Caco-2 (cell line): Measurements from ENCODE around the gene TM4SF5. TPM values are rescaled to one million over a fixed set of nuclear protein-coding genes. Genes with fewer than 3 reads are reported as not detected.
A peak's percentile ranks its signal among the peaks of the same experiment; 100 is the strongest.

Experiments used
- BruUV-seq: library from RNA; stranded (reverse); fragments of 400-500 nt; replicated peaks from 2 replicates; lab custom pipeline; 2021; lab: Mats Ljungman, UMichigan
- CTCF ChIA-PET: fragments of 300-600 bp; sonication (Branson Sonifier 250); formaldehyde crosslinking; loops from one replicate; lab custom pipeline; 2022; ENCODE audit warnings: antibody characterized with exemption; lab: Charles Lee
- POLR2A ChIA-PET: fragments of 300-600 bp; sonication (Branson Sonifier 250); formaldehyde crosslinking; loops from one replicate; lab custom pipeline; 2022; ENCODE audit warnings: antibody characterized with exemption; lab: Charles Lee
- DNase-seq, 2 experiments: peaks; one replicate each; pipeline versions ENCODE4 v3.0.0 to v3.0.0-alpha.2; 2020 to 2022
- H3K27me3 ChIP-seq: replicated peaks from 2 replicates; pipeline ENCODE4 v1.6.0; 2011; ENCODE audit warnings: low read length; ENCODE audit not compliant: control insufficient read depth, insufficient read depth
- H3K36me3 ChIP-seq: 2 replicates; pipeline ENCODE4 v1.5.1; 2011; ENCODE audit warnings: low read length; ENCODE audit not compliant: control insufficient read depth, insufficient read depth
- H3K4me1 ChIP-seq: fragments of 250-450 bp; sonication (Bioruptor Pico); 2 replicates; pipeline ENCODE4 v1.5.1; 2020; ENCODE audit warnings: mild to moderate bottlenecking
- H3K4me3 ChIP-seq: 2 replicates; pipeline ENCODE4 v1.5.1; 2011; ENCODE audit warnings: low read depth, mild to moderate bottlenecking, control low read depth, low read length
- H3K9me3 ChIP-seq: fragments of 250-450 bp; sonication (Bioruptor Pico); 2 replicates; pipeline ENCODE4 v1.5.1; 2020; ENCODE audit warnings: mild to moderate bottlenecking, moderate library complexity
- H3K27ac Mint-ChIP-seq: one replicate; pipeline ENCODE4 v1.8.0; 2022; ENCODE audit warnings: mixed read lengths; ENCODE audit not compliant: unreplicated experiment
- H3K27me3 Mint-ChIP-seq: one replicate; pipeline ENCODE4 v1.8.0; 2022; ENCODE audit warnings: mixed read lengths; ENCODE audit not compliant: insufficient read depth, unreplicated experiment
- H3K36me3 Mint-ChIP-seq: one replicate; pipeline ENCODE4 v1.8.0; 2022; ENCODE audit warnings: mild to moderate bottlenecking, mixed read lengths; ENCODE audit not compliant: insufficient read depth, unreplicated experiment
- H3K4me1 Mint-ChIP-seq: one replicate; pipeline ENCODE4 v1.8.0; 2022; ENCODE audit warnings: low read depth, mixed read lengths; ENCODE audit not compliant: unreplicated experiment
- H3K4me3 Mint-ChIP-seq: one replicate; pipeline ENCODE4 v1.8.0; 2022; ENCODE audit warnings: mild to moderate bottlenecking, moderate library complexity, mixed read lengths; ENCODE audit not compliant: unreplicated experiment
- H3K9me3 Mint-ChIP-seq: one replicate; pipeline ENCODE4 v1.8.0; 2022; ENCODE audit warnings: mixed read lengths; ENCODE audit not compliant: unreplicated experiment
- intact Hi-C: fragments of 100-400 bp; cut with micrococcal nuclease; formaldehyde crosslinking; loops from one replicate; pipeline ENCODE4 v1.10.0; 2022; ENCODE audit not compliant: unreplicated experiment
- total RNA-seq: library from RNA; stranded (reverse); gene quantifications from 2 replicates; pipeline ENCODE4 v1.2.3, GENCODE V29; 2022
- TF ChIP-seq, protein P1 (sequence below), 2 experiments: fragments of 200-600 bp in 1 of 2; IDR thresholded peaks; 1 replicate in 1 of 2; 2 replicates in 1 of 2; pipeline versions ENCODE4 v1.5.1 to v1.8.0; 2011 to 2022; ENCODE audit warnings: antibody characterized with exemption in 1 of 2, control low read depth in 1 of 2, inconsistent platforms in 1 of 2, low read depth in 1 of 2, low read length in 1 of 2, mild to moderate bottlenecking in 1 of 2, moderate library complexity in 1 of 2; ENCODE audit not compliant: insufficient read depth in 1 of 2, severe bottlenecking in 1 of 2, unreplicated experiment in 1 of 2

TM4SF5 gene
- total RNA-seq, 1 experiment from 2014 or later = 9.9 TPM

DNA sequence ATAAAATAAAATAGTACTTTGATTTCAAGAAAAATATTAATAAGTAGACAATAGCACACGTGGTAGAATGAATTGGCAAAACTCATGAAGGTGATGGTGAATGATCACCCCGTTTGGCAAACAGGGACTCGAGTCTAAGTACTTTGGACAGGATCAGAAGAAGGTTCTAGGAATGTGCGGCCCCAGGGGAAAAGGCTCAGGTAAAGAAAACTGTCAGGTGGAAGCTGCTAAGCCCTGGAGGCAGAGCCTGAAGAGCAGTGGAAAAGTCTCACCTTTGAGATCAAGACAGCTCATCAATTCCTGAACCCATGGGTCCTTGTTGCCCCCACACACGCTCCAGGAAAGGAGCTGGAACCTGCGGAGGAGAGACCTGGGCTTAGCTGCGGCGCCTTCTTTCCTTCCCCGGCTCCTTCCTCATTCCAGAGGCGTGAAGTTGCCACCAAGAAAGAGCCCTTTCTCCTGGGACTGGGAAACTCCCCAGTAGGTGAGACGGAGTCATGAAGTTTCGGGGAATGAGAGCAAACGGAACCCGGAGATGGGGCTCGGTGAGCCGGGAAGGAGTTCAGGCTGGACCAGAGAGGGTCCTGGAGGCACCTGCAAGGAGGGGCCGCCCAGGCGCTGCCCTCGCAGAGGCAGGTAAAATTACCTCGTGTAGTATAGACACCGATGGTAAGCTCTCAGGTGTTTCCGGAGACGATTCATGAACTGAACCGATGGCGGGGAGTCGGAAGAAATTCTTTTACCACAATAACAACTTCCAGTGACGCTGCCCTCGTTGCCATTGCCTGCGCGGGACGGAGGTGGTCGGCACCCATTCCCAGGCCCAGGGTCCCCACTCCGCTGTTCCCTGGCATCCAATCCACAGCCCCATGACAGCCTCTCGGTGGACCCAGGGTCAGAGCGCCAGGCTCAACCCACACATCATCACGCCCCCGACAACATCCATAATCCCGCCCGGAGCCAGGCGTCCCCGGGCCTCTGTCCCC lies 33.3 kb upstream of the TM4SF5 start:
- Mint-ChIP-seq H3K27ac (peak overlapping the region; percentile 90), H3K4me1 (peaks cover 8% of the 10 kb centered on the region), H3K9me3 (no peaks in the 10 kb centered on the region), H3K27me3 (no peaks in the 10 kb centered on the region), H3K4me3 (peak overlapping the region; percentile 93), H3K36me3 (peaks cover 14% of the 10 kb centered on the region)
- Histone ChIP-seq H3K36me3 (no peaks in the 10 kb centered on the region), H3K27me3 (no peaks in the 10 kb centered on the region), H3K4me3 (peak overlapping the region; percentile 71), H3K9me3 (no peaks in the 10 kb centered on the region), H3K4me1 (no peaks in the 10 kb centered on the region)
- BruUV-seq = TSS peak; percentile 28
- TF ChIP-seq, protein P1, sequence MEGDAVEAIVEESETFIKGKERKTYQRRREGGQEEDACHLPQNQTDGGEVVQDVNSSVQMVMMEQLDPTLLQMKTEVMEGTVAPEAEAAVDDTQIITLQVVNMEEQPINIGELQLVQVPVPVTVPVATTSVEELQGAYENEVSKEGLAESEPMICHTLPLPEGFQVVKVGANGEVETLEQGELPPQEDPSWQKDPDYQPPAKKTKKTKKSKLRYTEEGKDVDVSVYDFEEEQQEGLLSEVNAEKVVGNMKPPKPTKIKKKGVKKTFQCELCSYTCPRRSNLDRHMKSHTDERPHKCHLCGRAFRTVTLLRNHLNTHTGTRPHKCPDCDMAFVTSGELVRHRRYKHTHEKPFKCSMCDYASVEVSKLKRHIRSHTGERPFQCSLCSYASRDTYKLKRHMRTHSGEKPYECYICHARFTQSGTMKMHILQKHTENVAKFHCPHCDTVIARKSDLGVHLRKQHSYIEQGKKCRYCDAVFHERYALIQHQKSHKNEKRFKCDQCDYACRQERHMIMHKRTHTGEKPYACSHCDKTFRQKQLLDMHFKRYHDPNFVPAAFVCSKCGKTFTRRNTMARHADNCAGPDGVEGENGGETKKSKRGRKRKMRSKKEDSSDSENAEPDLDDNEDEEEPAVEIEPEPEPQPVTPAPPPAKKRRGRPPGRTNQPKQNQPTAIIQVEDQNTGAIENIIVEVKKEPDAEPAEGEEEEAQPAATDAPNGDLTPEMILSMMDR (IDR thresholded peaks at IDR 0.05; ENCODE audit: insufficient read depth in 1 of 2, low read depth in 1 of 2, low read length in 1 of 2, severe bottlenecking in 1 of 2, unreplicated experiment in 1 of 2) = no peak
- ChIA-PET CTCF (interaction anchor here (1.0 to 1.4 kb wide), 2 partner anchors 28 to 51 kb away, joined by 3 to 13 read pairs; partner anchors contain the start of gene GLTPD2), POLR2A (interaction anchor here (0.5 to 1.4 kb wide), 3 partner anchors 28 to 52 kb away, joined by 3 to 4 read pairs (median 4); partner anchors contain the start of gene ARRB2)
- intact Hi-C loops = no loop called here
- peak; percentile 38 to 54 for DNase-seq

GRCh38 chr17:4739122-4740024 lies 32.3 kb upstream of the TM4SF5 start, which contains the start of the genes CXCL16 and ZMYND15:
Gene CXCL16, minus strand, starts transcription at chr17:4739928. Its CDS starts 589 bp downstream, at chr17:4739339.
Gene ZMYND15, plus strand, starts transcription at chr17:4739833. Its CDS starts 716 bp downstream, at chr17:4740549.
- peak within 1 kb of the TSS; percentile 90 for H3K27ac Mint-ChIP-seq
- peaks cover 14% of the 10 kb centered on the region for H3K36me3 Mint-ChIP-seq
- no TSS peak for BruUV-seq
- TF ChIP-seq, protein P1 (IDR thresholded peaks at IDR 0.05; ENCODE audit: insufficient read depth in 1 of 2, low read depth in 1 of 2, low read length in 1 of 2, severe bottlenecking in 1 of 2, unreplicated experiment in 1 of 2) = no peak
- H3K9me3 Mint-ChIP-seq = no peaks in the 10 kb centered on the region
- H3K27me3 Mint-ChIP-seq = no peaks in the 10 kb centered on the region
- H3K4me1 Mint-ChIP-seq = peaks cover 8% of the 10 kb centered on the region
- POLR2A ChIA-PET = interaction anchor here (1.4 kb wide), 1 partner anchor 51 kb away, joined by 4 read pairs; no protein-coding TSS in a partner anchor
- Histone ChIP-seq H3K4me3 (peak within 1 kb of the TSS; percentile 71), H3K36me3 (no peaks in the 10 kb centered on the region), H3K4me1 (no peaks in the 10 kb centered on the region), H3K9me3 (no peaks in the 10 kb centered on the region), H3K27me3 (no peaks in the 10 kb centered on the region)
- CTCF ChIA-PET = interaction anchor here (1.0 to 1.4 kb wide), 2 partner anchors 29 to 50 kb away, joined by 3 to 13 read pairs; partner anchors contain the start of gene GLTPD2
- peak; percentile 56 to 61 for DNase-seq
- H3K4me3 Mint-ChIP-seq = peak within 1 kb of the TSS; percentile 93
- intact Hi-C loops = no loop called here
